NCI-H1417 treated with DMSO at 0.1 percent for 48 hours (cell line): ENCODE results near the gene TBL3.

Experiments used
- DNase-seq: peaks from one replicate; lab custom pipeline; 2025; lab: John Stamatoyannopoulos, UW

Gene TBL3

DNA sequence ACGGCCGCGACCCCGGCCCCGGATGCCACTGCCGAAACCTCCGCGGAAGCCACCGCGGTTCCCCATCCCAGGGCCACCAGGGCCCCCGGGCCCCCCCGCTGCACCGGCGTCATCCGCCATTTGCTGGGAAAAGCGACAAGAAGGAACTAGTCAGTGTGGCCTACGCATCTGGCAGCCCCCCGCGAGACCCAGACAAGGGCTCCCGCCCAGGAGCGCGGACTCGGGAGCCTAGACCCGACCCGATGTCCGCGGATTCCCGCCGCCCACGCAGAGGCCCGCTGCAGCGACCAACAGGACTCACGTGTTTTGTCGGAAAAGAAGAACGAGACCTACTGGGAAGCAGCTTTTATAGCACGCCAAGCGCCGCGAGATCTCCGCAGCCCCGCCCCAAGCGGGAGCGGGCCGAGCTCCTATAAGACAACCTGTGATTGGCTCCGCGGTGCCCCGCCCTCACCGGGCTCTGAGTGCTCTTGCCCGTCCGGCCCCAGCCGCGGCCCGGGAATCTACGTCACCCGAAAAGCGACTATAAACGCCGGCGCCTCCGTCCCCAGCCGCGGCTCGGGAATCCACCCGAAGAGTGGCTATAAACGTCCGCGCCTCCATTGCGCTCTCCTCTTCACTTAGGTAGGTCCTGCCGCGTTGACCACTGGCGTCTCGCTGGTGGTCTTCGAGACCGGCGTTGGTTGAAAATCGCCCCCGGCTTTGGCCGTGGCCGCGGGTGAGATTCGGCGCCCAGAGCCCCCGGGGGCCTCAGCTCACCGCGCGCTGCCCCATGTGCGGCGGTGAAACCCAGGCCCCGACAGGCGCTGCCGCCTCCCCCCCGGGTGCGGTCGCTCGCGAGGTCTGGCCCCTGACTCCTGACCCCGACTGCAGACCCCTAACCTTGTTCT lies 7.1 kb upstream of the TBL3 start, which contains the start of gene RPS2:
RPS2 (minus strand) TSS at position 321 of the 890 bp plus-strand sequence; CDS start at position 120, 201 bp downstream.
- DNase-seq, result peak; percentile 97

- no peak for DNase-seq
Observed at GRCh38 chr16:1965396-1966001, 6.4 kb upstream of the TBL3 start.

GRCh38 chr16:1966460-1966859 lies 5.4 kb upstream of the TBL3 start, which contains the start of gene RNF151:
Gene RNF151 (plus strand): TSS chr16:1966856. CDS start chr16:1966882, 26 bp downstream.
- DNase-seq, result no peak

DNA sequence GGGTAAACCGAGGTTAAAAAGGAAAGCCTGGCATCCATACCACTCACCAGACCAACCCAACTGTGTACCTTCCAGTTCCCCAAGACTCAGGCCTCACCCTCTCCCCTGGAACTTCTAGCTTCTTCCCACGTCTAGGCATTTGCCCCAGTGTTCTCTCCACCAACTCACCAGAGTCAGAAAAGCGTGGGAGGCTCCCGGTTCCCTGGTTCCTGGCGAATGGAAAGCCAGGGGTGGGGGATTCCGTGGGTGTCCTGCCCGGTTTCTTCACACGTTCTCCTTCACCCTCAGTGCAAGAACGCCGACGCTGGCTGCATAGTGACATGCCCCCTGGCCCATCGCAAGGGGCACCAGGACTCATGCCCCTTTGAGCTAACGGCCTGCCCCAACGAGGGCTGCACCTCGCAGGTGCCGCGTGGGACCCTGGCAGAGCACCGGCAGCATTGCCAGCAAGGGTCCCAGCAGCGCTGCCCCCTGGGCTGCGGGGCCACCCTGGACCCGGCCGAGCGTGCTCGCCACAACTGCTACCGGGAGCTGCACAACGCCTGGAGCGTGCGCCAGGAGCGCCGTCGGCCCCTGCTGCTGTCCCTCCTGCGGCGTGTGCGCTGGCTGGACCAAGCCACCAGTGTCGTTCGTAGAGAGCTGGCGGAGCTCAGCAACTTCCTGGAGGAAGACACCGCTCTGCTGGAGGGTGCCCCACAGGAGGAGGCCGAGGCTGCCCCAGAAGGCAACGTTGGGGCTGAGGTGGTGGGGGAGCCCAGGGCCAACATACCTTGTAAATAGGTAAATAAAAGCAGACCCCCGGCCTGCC lies 3.5 kb upstream of the TBL3 start:
- DNase-seq, result no peak

GRCh38 chr16:1972490-1972877 lies 631 bp downstream of the TBL3 start:
- no peak for DNase-seq

DNA sequence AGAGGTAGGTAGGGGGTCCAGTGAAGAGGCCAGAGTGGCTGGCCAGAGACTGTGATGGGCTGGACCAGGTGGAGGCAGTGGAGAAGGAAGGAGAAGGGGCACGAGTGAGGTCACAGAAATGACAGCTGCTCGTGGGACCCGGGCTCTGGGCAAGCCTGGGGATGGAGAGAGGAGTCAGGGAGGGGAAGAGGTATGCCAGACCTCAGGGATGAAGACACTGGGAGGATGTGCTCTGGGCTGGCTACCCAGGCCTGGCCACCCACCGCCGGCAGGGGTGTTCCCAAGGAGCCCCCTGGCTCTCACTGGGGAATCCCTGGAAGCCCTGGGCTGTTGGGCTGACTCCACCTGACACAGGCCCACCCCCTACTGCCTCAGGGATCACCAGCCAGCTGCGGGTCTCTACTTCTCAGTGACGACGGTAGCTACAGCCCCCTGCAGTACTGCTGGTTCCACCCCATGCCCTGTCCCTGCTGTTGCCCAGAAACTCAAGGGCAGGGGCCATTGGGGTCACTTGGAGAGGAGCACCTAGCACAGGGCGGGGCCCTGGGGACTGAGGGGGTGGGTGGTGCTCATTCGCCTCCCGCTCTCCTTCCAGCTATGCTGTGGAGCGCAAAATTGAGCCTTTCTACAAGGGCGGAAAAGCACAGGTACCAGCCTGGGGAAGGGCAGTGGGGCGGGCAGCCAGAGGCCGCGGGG lies 1.8 kb downstream of the TBL3 start:
- DNase-seq, result no peak

DNA sequence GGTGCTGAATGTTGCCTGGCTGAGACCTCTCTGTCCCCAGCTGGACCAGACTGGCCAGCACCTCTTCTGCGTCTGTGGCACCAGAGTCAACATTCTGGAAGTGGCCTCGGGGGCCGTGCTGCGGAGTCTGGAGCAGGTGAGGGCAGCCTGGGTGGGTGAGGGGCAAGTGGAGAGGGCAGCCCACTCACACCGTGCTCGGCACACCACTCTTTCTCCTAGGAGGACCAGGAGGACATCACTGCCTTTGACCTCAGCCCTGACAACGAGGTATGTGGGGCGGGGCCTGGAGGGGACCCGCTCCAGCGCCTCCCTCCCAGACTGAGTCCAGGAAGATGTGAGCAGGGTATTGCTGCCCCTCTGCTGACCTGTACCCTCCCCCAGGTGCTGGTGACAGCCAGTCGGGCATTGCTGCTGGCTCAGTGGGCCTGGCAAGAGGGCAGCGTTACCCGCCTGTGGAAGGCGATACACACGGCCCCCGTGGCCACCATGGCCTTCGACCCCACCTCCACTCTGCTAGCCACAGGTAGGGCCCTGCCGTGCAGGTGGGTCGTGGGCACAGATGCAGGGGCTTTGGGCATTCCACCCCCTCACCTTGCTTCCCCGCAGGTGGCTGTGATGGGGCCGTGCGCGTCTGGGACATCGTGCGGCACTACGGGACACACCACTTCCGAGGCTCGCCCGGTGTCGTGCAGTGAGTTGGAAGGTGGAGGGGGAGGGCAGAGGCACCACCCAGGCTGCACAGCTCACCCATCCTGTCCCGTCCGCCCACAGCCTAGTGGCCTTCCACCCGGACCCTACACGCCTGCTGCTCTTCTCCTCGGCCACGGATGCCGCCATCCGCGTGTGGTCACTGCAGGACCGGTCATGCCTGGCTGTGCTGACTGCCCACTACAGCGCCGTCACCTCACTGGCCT lies 2.6 kb downstream of the TBL3 start:
- DNase-seq, result no peak

DNA sequence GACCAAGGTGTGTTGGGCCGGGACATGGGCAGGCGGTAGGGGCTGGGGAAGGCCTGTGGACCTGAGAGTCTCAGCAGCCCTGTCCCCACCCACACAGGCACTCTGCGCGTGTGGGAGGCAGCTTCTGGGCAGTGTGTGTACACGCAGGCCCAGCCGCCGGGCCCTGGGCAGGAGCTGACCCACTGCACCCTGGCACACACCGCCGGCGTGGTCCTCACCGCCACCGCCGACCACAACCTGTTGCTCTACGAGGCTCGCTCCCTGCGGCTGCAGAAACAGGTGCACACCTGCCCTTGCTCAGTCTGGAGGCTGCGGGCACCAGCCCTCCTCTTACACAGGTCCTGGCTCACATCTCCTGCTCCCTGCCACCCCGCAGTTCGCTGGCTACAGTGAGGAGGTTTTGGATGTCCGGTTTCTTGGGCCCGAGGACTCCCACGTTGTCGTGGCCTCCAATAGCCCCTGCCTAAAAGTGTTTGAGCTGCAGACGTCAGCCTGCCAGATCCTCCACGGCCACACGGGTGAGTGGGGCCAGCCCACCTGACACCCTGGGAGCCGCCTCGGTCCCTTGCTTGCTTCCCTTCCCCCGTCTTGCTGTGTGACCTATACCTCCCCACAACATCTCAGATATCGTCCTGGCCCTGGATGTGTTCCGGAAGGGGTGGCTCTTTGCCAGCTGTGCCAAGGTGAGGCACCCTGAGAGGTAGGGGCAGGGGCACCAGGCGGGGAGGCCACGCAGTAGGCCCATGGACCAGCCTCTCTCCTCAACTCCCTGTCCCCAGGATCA lies 3.8 kb downstream of the TBL3 start:
- DNase-seq, result no peak

DNA sequence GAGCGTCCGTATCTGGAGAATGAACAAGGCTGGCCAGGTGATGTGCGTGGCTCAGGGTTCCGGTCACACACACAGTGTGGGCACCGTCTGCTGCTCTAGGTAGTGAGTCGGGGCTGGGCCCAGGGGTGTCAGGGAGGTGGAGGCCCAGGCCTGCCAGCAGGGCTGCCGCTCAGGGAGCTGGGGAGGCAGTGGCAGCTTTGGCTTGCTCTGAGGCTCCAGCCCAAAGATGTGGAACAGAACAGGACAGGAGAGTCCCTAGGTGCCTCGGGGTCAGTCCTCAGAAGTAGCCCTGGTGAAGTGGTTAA lies 4.3 kb downstream of the TBL3 start:
- no peak for DNase-seq

DNA sequence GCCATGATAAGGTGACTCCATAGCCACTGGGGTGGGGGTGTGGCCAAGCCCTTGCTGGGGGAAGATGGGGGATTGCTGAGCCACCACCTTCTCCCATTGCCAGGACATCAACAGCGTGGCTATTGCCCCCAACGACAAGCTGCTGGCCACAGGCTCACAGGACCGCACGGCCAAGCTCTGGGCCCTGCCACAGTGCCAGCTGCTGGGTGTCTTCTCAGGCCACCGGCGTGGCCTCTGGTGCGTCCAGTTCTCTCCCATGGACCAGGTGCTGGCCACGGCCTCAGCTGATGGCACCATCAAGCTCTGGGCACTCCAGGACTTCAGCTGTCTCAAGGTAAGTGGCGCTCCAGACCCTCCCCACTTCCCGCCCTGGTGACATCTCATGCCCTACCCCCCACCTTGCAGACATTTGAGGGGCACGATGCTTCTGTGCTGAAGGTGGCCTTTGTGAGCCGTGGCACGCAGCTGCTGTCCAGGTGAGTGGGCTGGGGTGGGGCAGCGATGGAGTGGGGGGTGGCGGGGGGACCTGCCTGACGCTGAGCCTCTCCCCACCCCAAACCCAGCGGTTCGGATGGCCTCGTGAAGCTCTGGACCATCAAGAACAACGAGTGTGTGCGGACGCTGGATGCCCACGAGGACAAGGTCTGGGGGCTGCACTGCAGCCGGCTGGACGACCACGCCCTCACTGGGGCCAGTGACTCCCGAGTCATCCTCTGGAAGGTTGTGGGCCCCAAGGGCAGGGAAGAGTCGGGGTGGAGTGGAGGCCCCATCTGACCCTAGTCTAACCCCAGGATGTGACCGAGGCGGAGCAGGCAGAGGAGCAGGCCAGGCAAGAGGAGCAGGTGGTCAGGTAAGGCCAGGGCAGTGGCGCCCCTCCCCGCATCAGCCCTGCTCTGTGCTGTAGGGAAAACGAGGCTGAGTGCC lies 5.4 kb downstream of the TBL3 start:
- DNase-seq, result no peak

- DNase-seq, result no peak
Observed at GRCh38 chr16:1977875-1978268, 6.0 kb downstream of the TBL3 start.

GRCh38 chr16:1978476-1979120 lies 6.7 kb downstream of the TBL3 start:
- no peak for DNase-seq

- no peak for DNase-seq
Observed at GRCh38 chr16:1979271-1980029, 7.6 kb downstream of the TBL3 start.

- DNase-seq, result no peak
Observed at GRCh38 chr16:1980030-1980769, 8.3 kb downstream of the TBL3 start.

DNA sequence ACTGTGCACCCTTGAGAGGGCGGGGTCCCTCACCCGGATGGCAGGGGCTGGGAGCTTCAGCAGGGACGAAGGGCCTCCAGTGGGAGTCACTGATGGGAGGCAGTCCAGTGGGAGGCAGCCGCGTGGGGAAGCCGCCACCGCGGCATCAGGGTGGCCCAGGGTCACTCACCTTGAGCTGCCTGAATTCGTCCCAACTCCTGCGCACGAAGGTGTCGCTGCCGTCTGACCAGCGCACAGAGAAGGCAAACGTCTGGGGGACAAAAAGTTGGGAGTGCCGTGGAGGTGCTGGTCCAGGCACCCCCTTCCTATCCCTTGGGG lies 8.9 kb downstream of the TBL3 start:
- no peak for DNase-seq

DNA sequence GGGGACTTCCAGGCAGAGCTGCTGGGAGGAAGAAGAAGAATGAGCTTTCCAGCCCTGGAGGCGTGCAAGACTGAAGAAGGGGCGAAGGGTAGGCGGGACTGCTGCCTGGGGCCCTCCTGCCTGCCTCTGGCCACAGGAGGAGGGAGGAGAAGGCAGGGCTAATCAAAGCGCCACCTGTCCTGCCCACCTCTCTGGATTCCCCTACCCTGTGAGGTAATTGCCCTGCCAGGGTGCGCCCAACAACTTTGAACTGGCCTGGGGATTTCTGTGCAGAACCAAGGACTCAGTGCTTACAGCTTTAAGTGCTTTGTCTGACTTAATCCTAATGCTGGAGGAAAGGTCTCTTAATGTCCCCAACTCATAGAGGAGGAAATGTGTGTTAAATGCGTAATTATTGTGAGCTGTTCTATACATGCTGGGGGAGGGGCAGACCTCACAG lies 9.6 kb downstream of the TBL3 start, which contains the start of gene NOXO1:
NOXO1 (minus strand) TSS at position 72 of the 439 bp plus-strand sequence. CDS start 290 bp downstream, outside the sequence.
- no peak for DNase-seq

GRCh38 chr16:1982013-1982433 lies 10.2 kb downstream of the TBL3 start:
- no peak for DNase-seq
